HUES64 (cell line): ENCODE data around the gene GPHN.

Experiments
- H3K27ac ChIP-seq: 2 replicates; pipeline ENCODE4 v1.7.0; 2013; ENCODE audit warnings: low read depth, low read length, inconsistent platforms
- H3K27me3 ChIP-seq: 2 replicates; pipeline ENCODE4 v1.6.1; 2013; ENCODE audit warnings: mild to moderate bottlenecking, low read length; ENCODE audit not compliant: insufficient read depth
- H3K36me3 ChIP-seq: 2 replicates; pipeline ENCODE4 v1.6.1; 2013; ENCODE audit warnings: mild to moderate bottlenecking, low read length; ENCODE audit not compliant: insufficient read depth
- H3K4me1 ChIP-seq: 2 replicates; pipeline ENCODE4 v1.6.1; 2013; ENCODE audit warnings: mild to moderate bottlenecking, low read length, moderate library complexity; ENCODE audit not compliant: insufficient read depth
- H3K4me3 ChIP-seq: 2 replicates; pipeline ENCODE4 v1.5.1; 2013; ENCODE audit warnings: mild to moderate bottlenecking, low read length, moderate library complexity
- H3K9ac ChIP-seq: 2 replicates; pipeline ENCODE4 v1.6.1; 2013; ENCODE audit warnings: mild to moderate bottlenecking, low read depth, low read length
- H3K9me3 ChIP-seq: 2 replicates; pipeline ENCODE4 v1.6.1; 2013; ENCODE audit warnings: low read depth, low read length; ENCODE audit not compliant: insufficient read depth
- WGBS: fragments of 150-250, 120-280 bp; methylation state at CpG from one replicate; pipeline ENCODE4 v1.1.7; 2013; ENCODE audit warnings: missing lambda C conversion rate; 5-methylcytosine and 5-hydroxymethylcytosine counted together

The GPHN gene

DNA sequence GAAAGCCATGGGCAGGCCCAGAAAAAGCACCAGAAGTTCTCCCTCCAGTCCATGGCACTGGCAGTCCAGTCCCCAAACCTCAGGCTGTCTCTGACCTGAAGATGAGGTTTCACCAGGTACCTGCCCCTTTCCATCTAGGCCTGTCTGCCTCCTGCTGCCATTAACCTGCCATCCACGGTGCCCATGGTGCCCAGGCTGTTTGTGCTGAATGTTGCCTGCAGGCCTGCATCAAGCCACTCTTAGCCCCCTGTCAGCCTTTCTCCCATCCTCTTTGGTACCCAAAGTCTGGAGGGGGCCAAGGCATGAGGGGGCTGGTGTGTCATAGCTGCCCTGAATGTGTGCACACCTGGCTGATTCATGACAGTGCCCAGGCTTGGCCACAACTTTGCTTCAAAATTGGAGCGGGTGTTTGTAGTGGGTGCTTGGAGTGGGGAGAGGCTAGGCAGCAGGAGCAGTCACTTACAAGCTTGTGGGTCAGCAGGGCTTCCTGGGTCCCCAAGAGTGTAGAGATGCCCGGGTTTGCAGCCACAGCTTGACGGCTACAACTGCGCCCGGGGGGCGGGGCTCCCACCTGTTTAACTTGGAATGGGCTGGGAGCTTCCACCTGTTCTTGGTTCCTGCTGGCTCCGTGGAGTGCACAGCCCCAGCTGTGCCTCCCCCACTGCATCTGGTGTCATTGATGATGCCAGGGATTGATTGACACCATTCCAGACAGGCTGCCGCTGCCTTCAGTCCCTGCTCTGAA is 88.5 kb downstream of the GPHN start:
- no peak overlapping the region for H3K9ac ChIP-seq
- H3K27ac ChIP-seq, result no peak overlapping the region
- H3K9me3 ChIP-seq, result peaks cover 6% of the 10 kb centered on the region
- WGBS, result 94% methylated on average over 9 of the region's 9 CpGs
- no peaks in the 10 kb centered on the region for H3K36me3 ChIP-seq
- no peaks in the 10 kb centered on the region for H3K4me1 ChIP-seq
- no peak overlapping the region for H3K4me3 ChIP-seq
- no peaks in the 10 kb centered on the region for H3K27me3 ChIP-seq

DNA sequence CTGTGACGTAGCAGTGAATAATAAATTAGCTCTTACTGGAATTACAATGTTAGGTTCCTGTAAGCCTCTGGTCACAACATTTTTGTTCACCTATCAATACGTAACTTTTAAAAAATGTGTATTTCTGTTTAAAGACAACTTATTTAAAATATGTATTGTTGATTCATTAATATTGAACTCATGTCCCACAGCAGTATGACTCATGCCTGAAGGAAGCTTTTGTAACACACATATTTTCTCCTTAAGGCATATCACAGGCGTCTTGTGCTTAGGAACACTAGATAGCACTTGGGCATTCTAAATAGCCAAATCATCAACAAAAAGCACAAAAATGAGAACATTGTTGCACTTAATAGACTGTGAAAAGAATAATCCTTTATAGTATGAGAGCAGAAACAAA is 92.5 kb downstream of the GPHN start:
- WGBS, result 90% methylated on average over 2 of the region's 3 CpGs
- Histone ChIP-seq H3K9ac (no peak overlapping the region), H3K4me3 (no peak overlapping the region), H3K9me3 (peaks cover 3% of the 10 kb centered on the region; the same call in 1 of the 2 replicates), H3K27me3 (no peaks in the 10 kb centered on the region), H3K36me3 (no peaks in the 10 kb centered on the region), H3K4me1 (no peaks in the 10 kb centered on the region), H3K27ac (no peak overlapping the region)

DNA sequence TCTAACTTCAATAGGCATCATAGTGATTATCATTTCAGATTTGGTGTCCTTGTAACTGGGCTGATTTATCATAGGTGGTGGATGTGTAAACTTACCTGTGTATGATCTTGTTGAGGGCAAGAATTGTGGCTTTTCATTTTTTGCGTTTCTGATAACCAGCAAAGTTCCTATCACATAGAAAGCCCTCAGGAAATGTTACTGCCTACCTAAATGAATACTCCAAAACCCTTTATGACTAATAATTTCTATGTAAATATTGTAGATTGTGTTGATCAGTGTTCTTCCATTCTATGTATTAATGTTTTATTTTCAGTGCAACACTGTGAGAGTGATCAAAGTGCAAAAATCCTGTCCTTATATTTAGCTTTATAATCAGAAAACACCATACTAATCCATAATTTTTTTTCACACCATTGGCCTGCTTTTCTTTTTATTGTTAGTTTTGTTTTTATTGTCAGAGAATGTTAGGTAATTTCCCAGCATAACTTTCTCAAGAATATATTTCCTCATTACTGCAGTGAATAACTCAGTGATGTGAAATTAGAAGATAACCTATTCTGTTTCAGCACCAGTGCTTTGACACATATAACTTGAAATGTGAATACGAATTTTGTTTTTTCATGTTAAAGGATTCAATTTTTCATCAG is 94.1 kb downstream of the GPHN start:
- H3K36me3 ChIP-seq, result no peaks in the 10 kb centered on the region
- H3K9me3 ChIP-seq, result no peaks in the 10 kb centered on the region
- no peak overlapping the region for H3K27ac ChIP-seq
- no peaks in the 10 kb centered on the region for H3K27me3 ChIP-seq
- no peaks in the 10 kb centered on the region for H3K4me1 ChIP-seq
- no peak overlapping the region for H3K4me3 ChIP-seq
- no peak overlapping the region for H3K9ac ChIP-seq
- WGBS, result 94% methylated on average over 2 of the region's 2 CpGs

- Histone ChIP-seq H3K27ac (no peak overlapping the region), H3K4me3 (no peak overlapping the region), H3K4me1 (no peaks in the 10 kb centered on the region), H3K9me3 (0 out of 2 replicates have a peak, but pooled peaks cover 2% of the 10 kb centered on the region), H3K27me3 (no peaks in the 10 kb centered on the region), H3K9ac (no peak overlapping the region), H3K36me3 (no peaks in the 10 kb centered on the region)
These were observed 96.0 kb downstream of the GPHN start for GRCh38 chr14:66603945-66604344.

DNA sequence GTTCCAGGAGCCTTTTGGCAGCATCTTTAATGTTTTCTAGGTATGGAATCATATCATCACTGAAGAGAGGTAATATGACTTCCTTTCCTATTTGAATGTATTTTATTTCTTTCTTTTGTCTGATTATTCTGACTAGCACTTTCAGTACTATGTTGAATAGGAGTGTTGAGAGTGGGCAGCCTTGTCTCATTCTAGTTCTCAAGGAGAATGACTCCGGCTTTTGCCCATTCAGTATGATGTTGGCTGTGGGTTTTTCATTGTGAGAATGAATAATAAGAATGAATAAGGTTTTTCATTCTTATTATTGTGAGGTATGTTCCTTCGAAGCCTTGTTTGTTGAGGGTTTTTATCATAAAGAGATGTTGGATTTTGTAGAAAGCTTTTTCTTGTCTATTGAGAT is 98.9 kb downstream of the GPHN start:
- H3K36me3 ChIP-seq, result no peaks in the 10 kb centered on the region
- no peaks in the 10 kb centered on the region for H3K27me3 ChIP-seq
- H3K27ac ChIP-seq, result no peak overlapping the region
- 97% methylated on average over 2 of the region's 2 CpGs for WGBS
- H3K4me3 ChIP-seq, result no peak overlapping the region
- H3K9me3 ChIP-seq, result peaks cover 13% of the 10 kb centered on the region; the same call in 1 of the 2 replicates
- no peaks in the 10 kb centered on the region for H3K4me1 ChIP-seq
- H3K9ac ChIP-seq, result no peak overlapping the region

DNA sequence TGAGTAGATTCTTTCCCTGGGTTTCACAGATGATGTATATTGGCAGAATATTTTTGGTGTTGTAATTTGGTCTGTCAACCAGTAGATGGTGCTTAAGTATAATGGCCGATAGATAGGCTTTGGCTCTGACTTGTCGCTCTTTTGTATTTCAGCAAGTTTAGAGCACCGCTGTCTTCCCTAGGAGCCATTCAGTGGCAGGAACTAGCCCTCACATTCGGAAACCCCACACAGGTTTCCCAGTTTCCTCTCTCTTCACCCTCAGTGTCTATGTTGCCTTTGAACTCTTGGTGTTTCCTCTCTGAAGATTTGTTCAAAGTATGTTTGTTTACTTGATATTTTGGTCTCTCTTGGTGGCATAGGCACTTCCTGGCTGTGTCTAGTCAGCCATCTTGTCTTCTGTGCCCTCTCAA is 102.2 kb downstream of the GPHN start:
- Histone ChIP-seq H3K4me1 (no peaks in the 10 kb centered on the region), H3K9ac (no peak overlapping the region), H3K27me3 (no peaks in the 10 kb centered on the region), H3K36me3 (no peaks in the 10 kb centered on the region), H3K4me3 (no peak overlapping the region), H3K27ac (no peak overlapping the region), H3K9me3 (peaks cover 16% of the 10 kb centered on the region; the same call in 1 of the 2 replicates)
- 61% methylated on average over 4 of the region's 4 CpGs for WGBS

DNA sequence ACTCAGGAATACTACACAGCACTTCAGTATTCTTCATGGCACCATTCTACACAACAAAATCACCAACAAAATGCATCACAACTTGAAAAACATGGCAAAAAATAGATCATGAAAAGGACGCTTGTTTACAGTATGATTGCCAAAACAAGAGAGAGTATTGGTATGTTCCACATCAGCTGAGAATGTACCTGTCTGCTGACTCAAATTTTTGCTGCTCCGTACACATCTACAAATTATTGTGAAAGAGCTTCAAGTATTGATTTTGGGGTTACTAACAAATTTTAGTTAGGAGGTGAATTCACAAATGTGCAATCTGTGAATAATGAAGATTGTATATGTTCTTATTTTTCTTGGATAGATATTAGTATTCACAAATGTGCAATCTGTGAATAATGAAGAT is 105.4 kb downstream of the GPHN start:
- WGBS, result 95% methylated on average over 2 of the region's 2 CpGs
- H3K4me1 ChIP-seq, result no peaks in the 10 kb centered on the region
- no peak overlapping the region for H3K4me3 ChIP-seq
- peaks cover 22% of the 10 kb centered on the region; the same call in 1 of the 2 replicates for H3K9me3 ChIP-seq
- no peaks in the 10 kb centered on the region for H3K36me3 ChIP-seq
- no peak overlapping the region for H3K9ac ChIP-seq
- no peaks in the 10 kb centered on the region for H3K27me3 ChIP-seq
- no peak overlapping the region for H3K27ac ChIP-seq

DNA sequence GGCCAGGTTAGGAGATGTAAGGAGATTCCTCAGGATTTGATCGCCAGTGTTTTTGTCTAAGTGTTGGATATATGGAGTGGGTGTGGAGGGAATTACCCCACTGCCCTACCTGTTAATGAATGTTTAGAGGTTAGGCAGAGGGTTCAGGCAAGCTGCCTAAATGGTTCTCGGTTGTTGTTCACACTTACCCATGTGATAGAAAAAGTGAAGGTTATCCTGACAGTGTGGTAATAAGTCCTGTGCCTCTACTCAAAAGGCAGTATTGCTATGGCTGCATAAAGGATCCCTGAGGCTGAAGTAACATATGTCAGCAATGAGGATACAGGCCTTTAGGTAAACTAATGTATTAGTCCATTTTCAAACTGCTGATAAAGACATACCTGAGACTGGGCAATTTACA is 112.0 kb downstream of the GPHN start:
- 99% methylated on average over 2 of the region's 2 CpGs for WGBS
- H3K9me3 ChIP-seq, result peaks cover 10% of the 10 kb centered on the region; the same call in 1 of the 2 replicates
- H3K27ac ChIP-seq, result no peak overlapping the region
- H3K36me3 ChIP-seq, result no peaks in the 10 kb centered on the region
- H3K4me3 ChIP-seq, result no peak overlapping the region
- no peaks in the 10 kb centered on the region for H3K27me3 ChIP-seq
- no peaks in the 10 kb centered on the region for H3K4me1 ChIP-seq
- H3K9ac ChIP-seq, result no peak overlapping the region

DNA sequence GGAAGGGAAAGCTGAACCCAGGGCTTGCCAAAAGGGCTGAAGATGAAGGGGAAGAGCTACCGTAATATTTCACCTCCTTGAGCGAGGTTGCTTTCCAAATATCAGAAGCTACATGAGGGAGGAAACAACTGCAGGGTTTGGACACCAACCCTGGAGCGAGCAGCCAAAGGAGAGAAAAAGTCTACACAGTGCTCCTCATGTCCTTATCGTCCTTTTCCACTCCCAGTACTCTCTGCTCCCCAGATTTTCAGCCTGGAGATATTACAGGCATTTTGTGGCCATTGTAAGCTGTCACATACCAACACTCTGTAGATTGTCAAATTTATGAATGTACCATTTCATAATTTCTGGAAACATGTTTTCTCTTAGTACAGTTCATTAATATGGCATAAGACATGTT is 115.9 kb downstream of the GPHN start:
- Histone ChIP-seq H3K27me3 (no peaks in the 10 kb centered on the region), H3K4me3 (no peak overlapping the region), H3K4me1 (no peaks in the 10 kb centered on the region), H3K36me3 (no peaks in the 10 kb centered on the region), H3K27ac (no peak overlapping the region), H3K9me3 (peaks cover 4% of the 10 kb centered on the region; the same call in 1 of the 2 replicates), H3K9ac (no peak overlapping the region)
- WGBS, result 98% methylated on average over 4 of the region's 4 CpGs

DNA sequence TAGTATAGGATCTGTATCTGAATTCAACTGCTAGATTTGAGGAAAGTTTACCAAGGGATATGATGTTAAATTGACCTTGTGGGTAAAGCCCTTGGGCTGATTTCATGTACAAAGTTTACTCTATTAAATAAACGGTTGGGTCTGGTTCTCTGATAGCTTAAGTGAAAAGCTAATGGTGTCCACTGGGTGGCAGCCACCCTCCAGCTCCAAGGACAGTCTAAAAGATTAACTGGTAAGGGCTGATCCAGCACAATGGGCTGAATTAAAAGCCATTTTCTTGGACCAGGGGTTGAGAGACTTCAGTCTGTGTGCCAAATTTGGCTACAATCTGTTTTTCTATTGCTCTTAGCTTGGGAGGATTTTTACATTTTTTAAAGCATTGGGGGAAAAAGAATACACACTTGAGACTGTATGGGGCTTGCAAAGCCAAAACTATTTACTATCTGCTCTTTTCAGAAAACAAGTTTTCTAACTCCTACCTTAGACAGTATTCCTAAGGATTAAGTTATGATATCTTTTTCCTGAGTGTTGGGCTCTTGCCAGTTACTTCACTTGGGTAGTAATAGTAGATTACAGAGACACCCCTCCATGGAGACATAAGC is 116.5 kb downstream of the GPHN start:
- no peaks in the 10 kb centered on the region for H3K36me3 ChIP-seq
- H3K27ac ChIP-seq, result no peak overlapping the region
- H3K4me3 ChIP-seq, result no peak overlapping the region
- H3K9ac ChIP-seq, result no peak overlapping the region
- H3K4me1 ChIP-seq, result no peaks in the 10 kb centered on the region
- no peaks in the 10 kb centered on the region for H3K27me3 ChIP-seq
- WGBS, result 57% methylated on average over 1 of the region's 1 CpG
- H3K9me3 ChIP-seq, result peaks cover 4% of the 10 kb centered on the region; the same call in 1 of the 2 replicates

- no peak overlapping the region for H3K27ac ChIP-seq
- no peaks in the 10 kb centered on the region for H3K4me1 ChIP-seq
- no peak overlapping the region for H3K4me3 ChIP-seq
- H3K9me3 ChIP-seq, result no peaks in the 10 kb centered on the region
- H3K36me3 ChIP-seq, result no peaks in the 10 kb centered on the region
- no peaks in the 10 kb centered on the region for H3K27me3 ChIP-seq
- no peak overlapping the region for H3K9ac ChIP-seq
These were observed 120.7 kb downstream of the GPHN start for GRCh38 chr14:66628636-66629035.
